Renal pelvis (tissue), 4 donors: ENCODE results near the gene HIPK2. TPM values are rescaled to one million over a fixed set of nuclear protein-coding genes. Genes with fewer than 3 reads are reported as not detected.

Experiments used
- DNase-seq: peaks from one replicate; pipeline ENCODE4 v3.0.0-alpha.2; 2013
- polyA plus RNA-seq, 3 donors: library from polyadenylated mRNA; unstranded; fragments of 120-200 nt; gene quantifications; one replicate each; pipeline ENCODE4 v1.2.1, GENCODE V29; 2013; ENCODE audit not compliant: insufficient read length in 3 of 3

The HIPK2 gene
- polyA plus RNA-seq, 3 donors: 78.9 to 118 (median 109) TPM

- no peak for DNase-seq
Observed at GRCh38 chr7:139698278-139698677, 79.5 kb downstream of the HIPK2 start.

- no peak for DNase-seq
Observed at GRCh38 chr7:139697056-139697455, 80.7 kb downstream of the HIPK2 start.

- DNase-seq: no peak
Observed at GRCh38 chr7:139696552-139696951, 81.2 kb downstream of the HIPK2 start.

- no peak for DNase-seq
Observed at GRCh38 chr7:139695588-139695987, 82.2 kb downstream of the HIPK2 start.

GRCh38 chr7:139695051-139695450 is 82.7 kb downstream of the HIPK2 start:
- no peak for DNase-seq

GRCh38 chr7:139694389-139694676 is 83.5 kb downstream of the HIPK2 start:
- DNase-seq: no peak

GRCh38 chr7:139693651-139694388 is 84.0 kb downstream of the HIPK2 start:
- DNase-seq: no peak

- no peak for DNase-seq
Observed at GRCh38 chr7:139692723-139693122, 85.1 kb downstream of the HIPK2 start.

- no peak for DNase-seq
Observed at GRCh38 chr7:139691253-139691781, 86.5 kb downstream of the HIPK2 start.

- DNase-seq: no peak
Observed at GRCh38 chr7:139687980-139688632, 89.7 kb downstream of the HIPK2 start.

GRCh38 chr7:139687211-139687954 is 90.4 kb downstream of the HIPK2 start:
- no peak for DNase-seq

GRCh38 chr7:139683137-139683921 is 94.5 kb downstream of the HIPK2 start:
- DNase-seq: no peak

- no peak for DNase-seq
Observed at GRCh38 chr7:139682136-139683013, 95.4 kb downstream of the HIPK2 start.

GRCh38 chr7:139681812-139682135 is 96.0 kb downstream of the HIPK2 start:
- no peak for DNase-seq

- DNase-seq: no peak
Observed at GRCh38 chr7:139681463-139681755, 96.4 kb downstream of the HIPK2 start.

GRCh38 chr7:139680676-139681462 is 96.9 kb downstream of the HIPK2 start:
- no peak for DNase-seq

- peak; percentile 58 for DNase-seq
Observed at GRCh38 chr7:139679731-139680594, 97.8 kb downstream of the HIPK2 start.

- DNase-seq: no peak
Observed at GRCh38 chr7:139676390-139676789, 101.4 kb downstream of the HIPK2 start.
